HEK293 (cell line): ENCODE results near the gene AKT2.
A peak's percentile ranks its signal among the peaks of the same experiment; 100 is the strongest.

Source experiments
- GLIS2 ChIP-seq: fragments of 450-650 bp; formaldehyde crosslinking; IDR thresholded peaks from 2 replicates; pipeline ENCODE4 v1.5.1; 2016; ENCODE audit warnings: missing biosample characterization, missing genetic modification characterization
- KLF9 ChIP-seq: fragments of 450-650 bp; formaldehyde crosslinking; IDR thresholded peaks from 2 replicates; pipeline ENCODE4 v1.5.1; 2016; ENCODE audit warnings: missing biosample characterization, missing genetic modification characterization, low read depth
- OSR2 ChIP-seq: fragments of 450-650 bp; formaldehyde crosslinking; IDR thresholded peaks from 2 replicates; pipeline ENCODE4 v1.5.1; 2016; ENCODE audit warnings: missing biosample characterization, missing genetic modification characterization
- PRDM10 ChIP-seq: fragments of 450-650 bp; formaldehyde crosslinking; IDR thresholded peaks from 2 replicates; pipeline ENCODE4 v1.5.1; 2016; ENCODE audit warnings: missing biosample characterization, missing genetic modification characterization
- SCRT2 ChIP-seq: fragments of 450-650 bp; formaldehyde crosslinking; IDR thresholded peaks from 2 replicates; pipeline ENCODE4 v1.5.1; 2016; ENCODE audit warnings: missing biosample characterization, missing genetic modification characterization
- SETDB1 ChIP-seq: IDR thresholded peaks from one replicate; pipeline ENCODE4 v1.6.1; 2017; ENCODE audit warnings: mild to moderate bottlenecking, low read length, moderate library complexity, mixed read lengths; ENCODE audit not compliant: insufficient read length
- TCF7L2 ChIP-seq: IDR thresholded peaks from 2 replicates; pipeline ENCODE4 v1.6.1; 2011; ENCODE audit warnings: low read depth, mild to moderate bottlenecking, inconsistent platforms, low read length, moderate library complexity, borderline replicate concordance
- YY1 ChIP-seq: fragments of 450-650 bp; formaldehyde crosslinking; IDR thresholded peaks from 2 replicates; pipeline ENCODE4 v1.5.1; 2018; ENCODE audit warnings: missing biosample characterization, missing genetic modification characterization
- ZBTB10 ChIP-seq: fragments of 450-650 bp; formaldehyde crosslinking; IDR thresholded peaks from 2 replicates; pipeline ENCODE4 v1.5.1; 2016; ENCODE audit warnings: missing biosample characterization, missing genetic modification characterization
- ZBTB44 ChIP-seq: fragments of 450-650 bp; IDR thresholded peaks from 2 replicates; pipeline ENCODE4 v1.5.1; 2018; ENCODE audit warnings: missing biosample characterization, mild to moderate bottlenecking, missing genetic modification characterization
- ZFP41 ChIP-seq: fragments of 450-650 bp; formaldehyde crosslinking; IDR thresholded peaks from 2 replicates; pipeline ENCODE4 v1.5.1; 2016; ENCODE audit warnings: missing biosample characterization, missing genetic modification characterization, borderline replicate concordance
- ZNF175 ChIP-seq: fragments of 450-650 bp; formaldehyde crosslinking; IDR thresholded peaks from 2 replicates; pipeline ENCODE4 v1.5.1; 2016; ENCODE audit warnings: missing biosample characterization, missing genetic modification characterization
- ZNF354C ChIP-seq: fragments of 450-650 bp; formaldehyde crosslinking; IDR thresholded peaks from 2 replicates; pipeline ENCODE4 v1.5.1; 2016; ENCODE audit warnings: missing biosample characterization, missing genetic modification characterization, low read depth, borderline replicate concordance
- ZNF398 ChIP-seq: fragments of 450-650 bp; formaldehyde crosslinking; IDR thresholded peaks from 2 replicates; pipeline ENCODE4 v1.5.1; 2017; ENCODE audit warnings: missing biosample characterization, missing genetic modification characterization
- ZNF473 ChIP-seq: fragments of 450-650 bp; formaldehyde crosslinking; IDR thresholded peaks from 2 replicates; pipeline ENCODE4 v1.5.1; 2017; ENCODE audit warnings: missing biosample characterization, missing genetic modification characterization
- ZNF510 ChIP-seq: fragments of 450-650 bp; formaldehyde crosslinking; IDR thresholded peaks from 2 replicates; pipeline ENCODE4 v1.5.1; 2018; ENCODE audit warnings: mild to moderate bottlenecking, missing genetic modification characterization, missing biosample characterization; ENCODE audit not compliant: insufficient replicate concordance
- ZNF544 ChIP-seq: fragments of 450-650 bp; formaldehyde crosslinking; IDR thresholded peaks from 2 replicates; pipeline ENCODE4 v1.5.0; 2017; ENCODE audit warnings: missing biosample characterization, missing genetic modification characterization
- ZNF624 ChIP-seq: fragments of 450-650 bp; formaldehyde crosslinking; IDR thresholded peaks from 2 replicates; pipeline ENCODE4 v1.5.1; 2017; ENCODE audit warnings: missing biosample characterization, missing genetic modification characterization
- ZNF626 ChIP-seq: fragments of 450-650 bp; sonication (Bioruptor Pico); formaldehyde crosslinking; IDR thresholded peaks from 2 replicates; pipeline ENCODE4 v1.5.1; 2018; ENCODE audit warnings: missing biosample characterization, missing genetic modification characterization, inconsistent platforms
- ZNF677 ChIP-seq: fragments of 450-650 bp; IDR thresholded peaks from 2 replicates; pipeline ENCODE4 v1.5.0; 2018; ENCODE audit warnings: missing biosample characterization, mild to moderate bottlenecking, missing genetic modification characterization, moderate library complexity
- ZNF792 ChIP-seq: fragments of 450-650 bp; formaldehyde crosslinking; IDR thresholded peaks from 2 replicates; pipeline ENCODE4 v1.5.1; 2016; ENCODE audit warnings: missing biosample characterization, missing genetic modification characterization
- TF ChIP-seq, protein P1 (sequence below): fragments of 450-650 bp; IDR thresholded peaks from 2 replicates; pipeline ENCODE4 v1.5.1; 2018; ENCODE audit warnings: missing biosample characterization, missing genetic modification characterization
- TF ChIP-seq, protein P2 (sequence below): fragments of 450-650 bp; formaldehyde crosslinking; IDR thresholded peaks from 2 replicates; pipeline ENCODE4 v1.5.1; 2016; ENCODE audit warnings: missing biosample characterization, missing genetic modification characterization
- TF ChIP-seq, protein P3 (sequence below): fragments of 450-650 bp; formaldehyde crosslinking; optimal IDR thresholded peaks from 2 replicates; pipeline ENCODE3; 2016; ENCODE audit warnings: missing biosample characterization, mild to moderate bottlenecking, missing genetic modification characterization

The AKT2 gene

DNA sequence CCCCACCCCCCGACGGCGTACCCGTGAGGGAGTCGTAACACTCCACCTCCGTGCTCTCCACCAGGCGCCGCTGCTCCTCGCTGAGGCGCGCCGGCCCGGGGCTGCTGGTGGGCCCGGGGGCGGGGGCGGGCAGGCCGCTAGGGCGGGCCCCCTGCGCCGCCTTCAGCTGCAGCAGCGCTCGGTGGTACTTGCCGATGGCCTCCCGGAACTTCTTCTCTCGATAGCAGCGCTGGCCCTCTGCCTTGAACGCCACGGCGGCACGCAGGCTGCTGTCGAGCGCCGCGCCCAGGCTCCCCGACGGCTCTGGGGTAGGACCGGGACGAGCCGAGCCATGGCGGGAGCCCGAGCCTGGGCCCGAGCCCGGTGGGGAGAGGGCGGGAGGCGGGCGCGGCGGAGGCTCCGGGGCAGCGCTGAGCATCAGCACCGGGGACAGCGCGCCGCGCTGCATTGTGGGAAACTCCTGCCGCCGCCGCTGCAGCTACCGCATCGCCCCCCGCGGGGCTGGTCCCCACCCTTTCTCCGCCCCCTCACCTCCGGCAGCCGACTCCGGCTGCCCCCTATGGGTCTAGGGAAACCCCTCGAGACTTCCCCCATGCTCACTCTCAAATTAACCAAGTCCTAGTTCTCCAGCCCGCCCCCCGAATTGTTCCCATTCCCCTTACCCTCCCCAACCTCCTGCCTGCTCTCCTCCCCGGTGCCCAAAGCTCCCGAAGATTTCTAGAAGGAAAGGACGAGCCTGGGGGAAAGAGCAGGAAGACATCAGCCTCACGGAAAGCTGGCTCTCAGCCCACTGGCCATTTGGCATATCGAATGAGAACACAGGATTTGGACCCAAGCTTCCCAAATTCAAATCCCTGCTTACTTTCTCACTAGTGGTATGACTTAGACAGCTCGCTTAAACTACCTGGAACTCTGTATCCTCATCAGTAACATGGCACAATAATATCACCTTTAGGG is 66.9 kb downstream of the AKT2 start, which contains the start of gene TTC9B (continued):
- TF ChIP-seq TCF7L2, result no peak
- TF ChIP-seq, protein P1, sequence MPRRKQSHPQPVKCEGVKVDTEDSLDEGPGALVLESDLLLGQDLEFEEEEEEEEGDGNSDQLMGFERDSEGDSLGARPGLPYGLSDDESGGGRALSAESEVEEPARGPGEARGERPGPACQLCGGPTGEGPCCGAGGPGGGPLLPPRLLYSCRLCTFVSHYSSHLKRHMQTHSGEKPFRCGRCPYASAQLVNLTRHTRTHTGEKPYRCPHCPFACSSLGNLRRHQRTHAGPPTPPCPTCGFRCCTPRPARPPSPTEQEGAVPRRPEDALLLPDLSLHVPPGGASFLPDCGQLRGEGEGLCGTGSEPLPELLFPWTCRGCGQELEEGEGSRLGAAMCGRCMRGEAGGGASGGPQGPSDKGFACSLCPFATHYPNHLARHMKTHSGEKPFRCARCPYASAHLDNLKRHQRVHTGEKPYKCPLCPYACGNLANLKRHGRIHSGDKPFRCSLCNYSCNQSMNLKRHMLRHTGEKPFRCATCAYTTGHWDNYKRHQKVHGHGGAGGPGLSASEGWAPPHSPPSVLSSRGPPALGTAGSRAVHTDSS, result no peak
- TF ChIP-seq ZBTB44 (tag by site-specific recombination), result peak; percentile 62
- TF ChIP-seq, protein P2, sequence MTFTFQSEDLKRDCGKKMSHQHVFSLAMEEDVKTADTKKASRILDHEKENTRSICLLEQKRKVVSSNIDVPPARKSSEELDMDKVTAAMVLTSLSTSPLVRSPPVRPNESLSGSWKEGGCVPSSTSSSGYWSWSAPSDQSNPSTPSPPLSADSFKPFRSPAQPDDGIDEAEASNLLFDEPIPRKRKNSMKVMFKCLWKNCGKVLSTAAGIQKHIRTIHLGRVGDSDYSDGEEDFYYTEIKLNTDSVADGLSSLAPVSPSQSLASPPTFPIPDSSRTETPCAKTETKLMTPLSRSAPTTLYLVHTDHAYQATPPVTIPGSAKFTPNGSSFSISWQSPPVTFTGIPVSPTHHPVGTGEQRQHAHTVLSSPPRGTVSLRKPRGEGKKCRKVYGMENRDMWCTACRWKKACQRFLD, result no peak
- TF ChIP-seq PRDM10 (tag by site-specific recombination), result no peak
- TF ChIP-seq ZFP41 (tag by site-specific recombination), result no peak
- no peak for TF ChIP-seq KLF9
- no peak for TF ChIP-seq ZNF626 (tag by site-specific recombination)
- TF ChIP-seq ZNF175 (tag by site-specific recombination), result no peak
- no peak for TF ChIP-seq YY1 (tag by site-specific recombination)
- no peak for TF ChIP-seq ZNF473
- TF ChIP-seq ZNF792 (tag by site-specific recombination), result no peak
- no peak for TF ChIP-seq ZNF544 (tag by site-specific recombination)
- no peak for TF ChIP-seq SCRT2
- TF ChIP-seq ZNF354C (tag by site-specific recombination), result no peak
- 0 out of 2 replicates have a peak, but pooled peaks have one; percentile 36 for TF ChIP-seq ZNF398
- no peak for TF ChIP-seq ZNF510
- TF ChIP-seq GLIS2 (tag by site-specific recombination), result peak; percentile 91
- no peak for TF ChIP-seq ZNF677 (tag by site-specific recombination)
- TF ChIP-seq, protein P3, sequence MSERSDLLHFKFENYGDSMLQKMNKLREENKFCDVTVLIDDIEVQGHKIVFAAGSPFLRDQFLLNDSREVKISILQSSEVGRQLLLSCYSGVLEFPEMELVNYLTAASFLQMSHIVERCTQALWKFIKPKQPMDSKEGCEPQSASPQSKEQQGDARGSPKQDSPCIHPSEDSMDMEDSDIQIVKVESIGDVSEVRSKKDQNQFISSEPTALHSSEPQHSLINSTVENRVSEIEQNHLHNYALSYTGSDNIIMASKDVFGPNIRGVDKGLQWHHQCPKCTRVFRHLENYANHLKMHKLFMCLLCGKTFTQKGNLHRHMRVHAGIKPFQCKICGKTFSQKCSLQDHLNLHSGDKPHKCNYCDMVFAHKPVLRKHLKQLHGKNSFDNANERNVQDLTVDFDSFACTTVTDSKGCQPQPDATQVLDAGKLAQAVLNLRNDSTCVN, result peak; percentile 26
- TF ChIP-seq ZBTB10, result no peak
- TF ChIP-seq OSR2 (tag by site-specific recombination), result peak; percentile 76
- no peak for TF ChIP-seq SETDB1
- no peak for TF ChIP-seq ZNF624 (tag by site-specific recombination)
